Esophagus muscularis mucosa (tissue), 4 donors: ENCODE results near the gene RAP2A. TPM values are rescaled to one million over a fixed set of nuclear protein-coding genes. Genes with fewer than 3 reads are reported as not detected.

Source experiments
- DNase-seq: peaks from one replicate; pipeline ENCODE4 v3.0.0-alpha.2; 2017; ENCODE audit errors: extremely low spot score
- H3K27ac ChIP-seq, 4 donors: fragments of 200-600 bp; sonication (generic); replicated peaks in 1 of 4; 1 replicate in 3 of 4; 2 replicates in 1 of 4; pipeline ENCODE4 v1.5.1; 2016 to 2019; ENCODE audit warnings: mild to moderate bottlenecking in 1 of 4
- H3K27me3 ChIP-seq, 4 donors: fragments of 200-600 bp; sonication (generic); one replicate each; pipeline versions ENCODE4 v1.5.1 to v1.6.0; 2016 to 2019
- H3K36me3 ChIP-seq, 4 donors: fragments of 200-600 bp; sonication (generic); one replicate each; pipeline ENCODE4 v1.5.1; 2016 to 2019
- H3K4me1 ChIP-seq, 4 donors: fragments of 200-600 bp; sonication (generic); one replicate each; pipeline ENCODE4 v1.5.1; 2016 to 2019
- H3K4me3 ChIP-seq, 4 donors: fragments of 200-600 bp; sonication (generic); 1 replicate in 2 of 4; 2 replicates in 2 of 4; pipeline ENCODE4 v1.5.1; 2016 to 2019; ENCODE audit warnings: mild to moderate bottlenecking in 4 of 4, moderate library complexity in 1 of 4
- H3K9me3 ChIP-seq, 4 donors: fragments of 200-600 bp; sonication (generic); 1 replicate in 3 of 4; 2 replicates in 1 of 4; pipeline ENCODE4 v1.5.1; 2016 to 2019
- EP300 ChIP-seq: sonication (generic); formaldehyde crosslinking; IDR thresholded peaks from one replicate; pipeline ENCODE4 v1.6.1; 2017; ENCODE audit warnings: antibody characterized with exemption
- POLR2A ChIP-seq: fragments of 450-650 bp; IDR thresholded peaks from one replicate; pipeline ENCODE4 v1.6.1; 2017; ENCODE audit warnings: antibody characterized with exemption, moderate library complexity, mild to moderate bottlenecking, low read depth
- POLR2AphosphoS5 ChIP-seq, 2 donors: sonication (generic); formaldehyde crosslinking; IDR thresholded peaks; one replicate each; pipeline ENCODE4 v1.6.1; 2017; ENCODE audit warnings: antibody characterized with exemption in 2 of 2
- WGBS: methylation state at CpG from one replicate; pipeline ENCODE4 v1.1.5; 2018; 5-methylcytosine and 5-hydroxymethylcytosine counted together
- intact Hi-C: fragments of 100-400 bp; cut with DNase I; formaldehyde crosslinking; loops from one replicate; pipeline ENCODE4 v1.15.1; 2023
- total RNA-seq, 4 donors: library from RNA; depleted of rRNA; stranded (reverse); fragments of >200 nt; gene quantifications; one replicate each; pipeline versions ENCODE4 v1.1.0 to v1.2.1, GENCODE V29; 2016
- TF ChIP-seq, protein P1 (sequence below), 3 experiments: fragments of 200-600 bp in 2 of 3; fragments of 450-650 bp in 1 of 3; sonication (generic) in 2 of 3; IDR thresholded peaks; one replicate each; pipeline ENCODE4 v1.5.1; 2017 to 2019; ENCODE audit warnings: antibody characterized with exemption in 3 of 3, mild to moderate bottlenecking in 2 of 3, moderate library complexity in 1 of 3

The RAP2A gene
- total RNA-seq, 4 donors from 2014 or later: 24.1 to 27.8 (median 26.0) TPM

DNA sequence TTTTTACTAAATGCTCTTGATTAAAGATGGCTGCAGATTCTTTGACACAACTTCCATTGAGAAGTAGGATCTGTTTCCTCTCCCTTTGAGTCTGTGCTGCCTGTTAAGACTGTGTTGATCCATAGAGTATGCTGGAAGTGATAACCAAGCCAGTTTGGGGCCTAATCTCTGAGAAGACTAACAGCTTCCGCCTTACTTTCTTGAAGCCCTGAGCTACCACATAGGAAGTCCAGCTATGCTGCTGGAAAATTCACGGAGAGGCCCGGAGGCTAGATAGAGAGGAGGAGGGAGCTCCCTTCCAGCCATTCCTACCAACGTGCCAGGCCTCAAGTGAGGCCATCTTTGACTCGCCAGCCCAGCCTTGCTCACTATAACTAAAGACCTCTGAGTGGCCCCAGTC lies 12.5 kb downstream of the RAP2A start:
- Histone ChIP-seq H3K9me3 (no peaks in the 10 kb centered on the region), H3K36me3 (no peaks in the 10 kb centered on the region), H3K27me3 (no peaks in the 10 kb centered on the region), H3K27ac (no peak overlapping the region), H3K4me3 (no peak overlapping the region), H3K4me1 (no peaks in the 10 kb centered on the region)
- intact Hi-C loops: no loop called here
- 90% methylated on average over 3 of the region's 5 CpGs for WGBS
- TF ChIP-seq POLR2A (no peak), EP300 (no peak), POLR2AphosphoS5 (IDR thresholded peaks at IDR 0.05) (no peak)
- TF ChIP-seq, protein P1, sequence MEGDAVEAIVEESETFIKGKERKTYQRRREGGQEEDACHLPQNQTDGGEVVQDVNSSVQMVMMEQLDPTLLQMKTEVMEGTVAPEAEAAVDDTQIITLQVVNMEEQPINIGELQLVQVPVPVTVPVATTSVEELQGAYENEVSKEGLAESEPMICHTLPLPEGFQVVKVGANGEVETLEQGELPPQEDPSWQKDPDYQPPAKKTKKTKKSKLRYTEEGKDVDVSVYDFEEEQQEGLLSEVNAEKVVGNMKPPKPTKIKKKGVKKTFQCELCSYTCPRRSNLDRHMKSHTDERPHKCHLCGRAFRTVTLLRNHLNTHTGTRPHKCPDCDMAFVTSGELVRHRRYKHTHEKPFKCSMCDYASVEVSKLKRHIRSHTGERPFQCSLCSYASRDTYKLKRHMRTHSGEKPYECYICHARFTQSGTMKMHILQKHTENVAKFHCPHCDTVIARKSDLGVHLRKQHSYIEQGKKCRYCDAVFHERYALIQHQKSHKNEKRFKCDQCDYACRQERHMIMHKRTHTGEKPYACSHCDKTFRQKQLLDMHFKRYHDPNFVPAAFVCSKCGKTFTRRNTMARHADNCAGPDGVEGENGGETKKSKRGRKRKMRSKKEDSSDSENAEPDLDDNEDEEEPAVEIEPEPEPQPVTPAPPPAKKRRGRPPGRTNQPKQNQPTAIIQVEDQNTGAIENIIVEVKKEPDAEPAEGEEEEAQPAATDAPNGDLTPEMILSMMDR (IDR thresholded peaks at IDR 0.05): no peak
- no peak for DNase-seq

DNA sequence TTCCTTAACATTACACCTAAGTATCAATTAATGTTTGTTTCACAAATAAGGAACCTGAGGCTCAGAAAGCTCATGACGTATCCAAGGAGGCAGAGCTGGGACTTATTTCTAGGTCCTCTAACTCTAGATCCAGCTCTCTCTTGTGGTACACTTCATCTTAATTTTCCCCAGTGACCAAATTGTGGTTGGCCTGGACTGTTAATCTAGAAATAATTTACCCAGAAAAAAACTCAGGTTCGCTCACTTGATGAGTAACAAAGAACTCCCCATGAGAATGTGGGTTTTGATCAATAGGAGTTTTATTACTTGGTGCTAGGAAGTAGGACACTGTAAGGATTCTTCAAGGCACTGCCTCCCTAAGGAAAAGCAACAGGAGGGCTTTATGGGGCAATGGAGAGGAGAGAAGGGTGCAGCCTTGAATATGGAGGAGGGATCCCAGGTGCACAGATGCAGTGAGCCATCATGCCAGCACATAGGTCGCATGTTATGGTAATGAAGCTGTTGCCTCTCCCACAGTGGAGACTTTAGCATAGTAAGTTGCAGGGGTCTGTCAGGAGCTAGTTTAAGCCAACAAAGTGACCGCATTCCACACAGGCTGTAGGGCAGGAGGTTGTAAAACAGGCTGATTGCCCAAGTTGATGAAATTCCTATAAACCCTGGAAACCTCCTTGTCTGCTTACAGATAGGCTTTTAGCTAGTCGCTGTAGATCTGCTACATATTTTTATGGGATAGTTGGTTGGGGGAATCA lies 14.7 kb downstream of the RAP2A start:
- no peak for DNase-seq
- intact Hi-C loops: no loop called here
- 93% methylated on average over 5 of the region's 5 CpGs for WGBS

DNA sequence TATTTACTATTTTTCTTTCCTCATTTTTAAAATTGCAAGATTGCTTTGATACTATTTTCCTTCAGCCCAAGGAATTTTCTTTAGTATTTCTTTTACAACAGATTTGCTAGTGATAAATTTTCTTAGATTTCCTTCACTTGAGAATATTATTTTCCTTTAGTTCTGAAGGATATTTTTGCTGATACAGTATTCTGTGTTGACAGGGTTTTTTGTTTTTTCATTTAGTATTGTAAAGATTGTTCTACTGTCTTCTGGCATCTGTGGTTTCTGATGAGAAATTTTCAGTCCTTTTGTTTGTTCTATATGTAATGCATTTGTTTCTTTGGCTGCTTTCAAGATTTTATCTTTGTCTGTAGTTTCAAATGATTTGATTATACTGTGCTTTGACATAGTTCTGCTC lies 20.7 kb downstream of the RAP2A start:
- DNase-seq: no peak
- Histone ChIP-seq H3K4me3 (no peak overlapping the region), H3K36me3 (no peaks in the 10 kb centered on the region), H3K9me3 (no peaks in the 10 kb centered on the region), H3K27ac (no peak overlapping the region), H3K4me1 (peaks cover 0 to 7% (median 0%) of the 10 kb centered on the region in 4 donors), H3K27me3 (no peaks in the 10 kb centered on the region)
- intact Hi-C loops: no loop called here
- TF ChIP-seq, protein P1 (IDR thresholded peaks at IDR 0.05): no peak
- TF ChIP-seq EP300 (no peak), POLR2A (no peak), POLR2AphosphoS5 (IDR thresholded peaks at IDR 0.05) (no peak)

More for the DNA sequence above, 14.7 kb downstream of the RAP2A start:
- Histone ChIP-seq H3K27ac (no peak overlapping the region), H3K4me1 (no peaks in the 10 kb centered on the region), H3K36me3 (no peaks in the 10 kb centered on the region), H3K4me3 (no peak overlapping the region), H3K9me3 (no peaks in the 10 kb centered on the region), H3K27me3 (no peaks in the 10 kb centered on the region)
- TF ChIP-seq POLR2AphosphoS5 (IDR thresholded peaks at IDR 0.05): no peak
- TF ChIP-seq POLR2A: no peak
- TF ChIP-seq, protein P1 (IDR thresholded peaks at IDR 0.05): no peak
- TF ChIP-seq EP300: no peak

DNA sequence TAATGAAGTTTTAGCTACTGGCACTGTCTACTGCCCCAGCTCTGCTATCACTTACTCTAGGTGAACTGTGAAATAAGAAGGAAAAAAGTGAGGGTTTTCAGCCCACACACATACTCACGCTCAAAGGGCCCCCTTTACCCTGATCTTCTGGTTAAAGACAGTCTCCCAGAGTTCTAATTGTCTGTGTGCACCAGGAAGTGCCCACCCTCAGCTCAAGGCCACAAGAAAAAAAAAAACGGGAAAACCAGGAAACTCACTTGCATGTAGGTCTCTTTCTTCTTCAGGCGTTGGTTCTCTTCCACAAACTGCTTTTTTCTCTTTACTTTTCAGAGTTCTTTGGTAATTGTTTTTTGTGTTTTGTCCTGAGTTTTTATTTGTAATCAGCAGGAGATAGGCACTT lies 22.1 kb downstream of the RAP2A start:
- Histone ChIP-seq H3K27ac (no peak overlapping the region), H3K36me3 (no peaks in the 10 kb centered on the region), H3K9me3 (no peaks in the 10 kb centered on the region), H3K4me3 (no peak overlapping the region), H3K27me3 (no peaks in the 10 kb centered on the region), H3K4me1 (peaks cover 0 to 12% (median 5%) of the 10 kb centered on the region in 4 donors)
- no peak for DNase-seq
- intact Hi-C loops: no loop called here
- TF ChIP-seq, protein P1 (IDR thresholded peaks at IDR 0.05): no peak
- TF ChIP-seq EP300 (no peak), POLR2AphosphoS5 (IDR thresholded peaks at IDR 0.05) (no peak), POLR2A (no peak)
- 84% methylated on average over 3 of the region's 3 CpGs for WGBS
